GM18951 (cell line): Measurements from ENCODE around the gene ZFYVE21.

Experiments used
- POLR2A ChIP-seq: IDR thresholded peaks from 4 replicates; pipeline ENCODE4 v1.6.1; 2011; ENCODE audit warnings: mild to moderate bottlenecking; ENCODE audit not compliant: insufficient read length, insufficient read depth; ENCODE audit errors: extremely low read depth
- in situ Hi-C: fragments of 300-500 bp; cut with MboI; formaldehyde crosslinking; loops from one replicate; pipeline ENCODE4 v1.12.0; 2022; ENCODE audit warnings: low sequenced_read_pairs, mixed read lengths, inconsistent platforms; ENCODE audit not compliant: unreplicated experiment

The ZFYVE21 gene

DNA sequence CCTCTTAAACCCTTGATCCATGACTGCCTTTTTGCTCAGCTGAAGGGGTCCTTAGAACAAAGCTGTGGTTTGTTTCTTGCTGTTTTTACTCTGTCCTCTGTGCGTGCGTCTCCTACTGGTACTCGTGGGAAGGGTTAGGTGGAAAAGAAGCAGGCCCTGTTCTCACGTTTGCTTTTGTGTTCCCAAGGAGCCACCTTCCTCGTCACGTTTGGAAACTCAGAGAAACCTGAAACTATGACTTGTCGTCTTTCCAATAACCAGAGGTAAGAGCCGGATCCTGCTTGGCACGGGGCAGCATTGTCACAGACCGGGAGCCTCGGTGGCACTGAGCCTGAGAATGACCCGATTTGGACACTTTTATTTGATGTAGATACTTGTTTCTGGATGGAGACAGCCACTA lies 13.1 kb downstream of the ZFYVE21 start:
- TF ChIP-seq POLR2A, result no peak
- in situ Hi-C loops, result no loop called here

DNA sequence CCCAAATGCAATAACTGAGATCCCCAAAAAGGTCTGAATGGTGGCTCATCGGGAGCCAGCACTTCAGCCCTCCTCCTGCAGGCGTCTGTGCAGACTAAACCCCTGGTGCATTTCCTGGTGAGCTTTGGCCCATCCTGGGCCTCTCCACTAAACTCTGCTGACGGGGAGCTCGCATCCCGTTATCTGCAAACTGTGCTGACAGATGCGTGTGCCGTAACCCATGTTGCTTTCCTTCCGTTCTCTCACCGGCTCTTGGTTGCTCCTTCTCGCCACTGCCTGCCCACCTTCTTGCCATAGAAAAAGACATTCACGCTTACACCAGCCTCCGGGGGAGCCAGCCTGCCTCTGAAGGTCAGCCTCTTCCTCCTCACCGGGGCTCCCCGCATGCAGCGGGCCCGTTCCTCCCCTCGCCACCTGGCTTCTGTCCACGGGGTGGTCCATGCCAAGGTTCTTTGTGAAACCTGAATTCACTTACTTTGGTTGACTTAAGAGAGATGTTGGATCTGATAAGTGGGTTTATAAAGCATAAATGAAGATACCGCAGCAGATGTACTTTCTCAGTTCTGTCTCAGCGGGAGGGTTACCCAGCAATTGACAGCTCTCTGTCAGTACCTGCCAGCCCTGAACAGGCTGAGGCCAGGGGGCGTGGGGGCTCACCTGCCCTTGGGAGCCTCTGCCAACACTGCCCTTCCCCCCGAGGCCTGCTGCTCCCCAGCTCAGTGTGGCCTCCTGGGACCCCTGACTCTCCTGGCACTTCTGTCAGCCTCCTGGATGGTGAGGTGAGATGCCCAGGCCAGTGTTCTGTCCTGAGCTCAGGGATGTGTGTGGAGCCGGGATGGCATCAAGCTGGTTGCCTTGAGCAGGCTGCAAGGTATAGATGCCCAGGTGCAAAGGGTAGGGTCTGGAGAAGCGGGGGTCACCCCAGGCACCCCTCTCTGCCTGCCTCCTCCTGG lies 14.2 kb downstream of the ZFYVE21 start:
- TF ChIP-seq POLR2A, result no peak
- in situ Hi-C loops, result no loop called here

DNA sequence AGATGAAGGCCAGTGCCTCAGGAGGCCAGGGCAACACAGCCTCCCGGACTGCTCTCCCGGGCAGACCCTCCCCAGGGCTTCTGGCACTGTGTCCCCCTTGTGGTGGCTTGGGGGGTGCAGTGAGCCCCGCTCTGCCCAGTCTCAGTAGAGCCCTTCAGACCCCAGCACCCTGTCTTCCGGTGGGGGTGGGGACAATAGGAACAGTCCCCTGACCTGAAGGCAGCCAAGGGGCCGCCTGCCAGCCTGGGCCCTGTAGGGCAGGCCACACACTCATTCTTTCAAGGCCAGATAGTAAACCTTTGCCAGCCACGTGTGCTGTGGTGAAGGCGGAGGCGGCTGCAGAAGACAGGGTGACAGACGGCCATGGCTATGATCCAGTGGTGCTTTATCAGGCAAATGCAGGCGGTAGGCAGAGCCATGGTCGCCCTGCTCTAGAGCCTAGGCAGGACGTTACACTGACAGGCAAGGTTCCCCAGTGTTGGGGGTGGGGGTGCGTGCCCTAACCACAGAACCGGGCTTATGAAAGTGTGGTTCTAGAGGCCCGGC lies 15.0 kb downstream of the ZFYVE21 start:
- in situ Hi-C loops, result no loop called here

DNA sequence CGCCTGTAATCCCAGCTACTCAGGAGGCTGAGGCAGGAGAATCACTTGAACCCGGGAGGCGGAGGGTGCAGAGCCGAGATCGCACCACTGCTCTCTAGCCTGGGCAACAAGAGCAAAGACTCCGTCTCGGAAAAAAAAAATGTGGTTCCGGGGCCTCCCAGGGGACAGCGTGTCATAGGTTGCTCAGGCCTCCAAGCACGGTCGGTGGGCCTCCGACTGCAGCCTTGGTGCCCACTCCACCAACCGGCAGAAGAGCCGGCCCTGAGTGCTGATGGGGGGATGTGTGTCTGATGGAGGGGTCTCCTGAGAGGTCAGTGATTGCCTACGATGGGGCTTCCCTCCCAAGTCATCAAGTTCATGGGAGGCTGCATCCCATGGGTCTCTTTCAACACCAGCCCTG lies 15.9 kb downstream of the ZFYVE21 start:
- in situ Hi-C loops, result no loop called here
- TF ChIP-seq POLR2A, result no peak

More for the DNA sequence above, 15.0 kb downstream of the ZFYVE21 start:
- no peak for TF ChIP-seq POLR2A

DNA sequence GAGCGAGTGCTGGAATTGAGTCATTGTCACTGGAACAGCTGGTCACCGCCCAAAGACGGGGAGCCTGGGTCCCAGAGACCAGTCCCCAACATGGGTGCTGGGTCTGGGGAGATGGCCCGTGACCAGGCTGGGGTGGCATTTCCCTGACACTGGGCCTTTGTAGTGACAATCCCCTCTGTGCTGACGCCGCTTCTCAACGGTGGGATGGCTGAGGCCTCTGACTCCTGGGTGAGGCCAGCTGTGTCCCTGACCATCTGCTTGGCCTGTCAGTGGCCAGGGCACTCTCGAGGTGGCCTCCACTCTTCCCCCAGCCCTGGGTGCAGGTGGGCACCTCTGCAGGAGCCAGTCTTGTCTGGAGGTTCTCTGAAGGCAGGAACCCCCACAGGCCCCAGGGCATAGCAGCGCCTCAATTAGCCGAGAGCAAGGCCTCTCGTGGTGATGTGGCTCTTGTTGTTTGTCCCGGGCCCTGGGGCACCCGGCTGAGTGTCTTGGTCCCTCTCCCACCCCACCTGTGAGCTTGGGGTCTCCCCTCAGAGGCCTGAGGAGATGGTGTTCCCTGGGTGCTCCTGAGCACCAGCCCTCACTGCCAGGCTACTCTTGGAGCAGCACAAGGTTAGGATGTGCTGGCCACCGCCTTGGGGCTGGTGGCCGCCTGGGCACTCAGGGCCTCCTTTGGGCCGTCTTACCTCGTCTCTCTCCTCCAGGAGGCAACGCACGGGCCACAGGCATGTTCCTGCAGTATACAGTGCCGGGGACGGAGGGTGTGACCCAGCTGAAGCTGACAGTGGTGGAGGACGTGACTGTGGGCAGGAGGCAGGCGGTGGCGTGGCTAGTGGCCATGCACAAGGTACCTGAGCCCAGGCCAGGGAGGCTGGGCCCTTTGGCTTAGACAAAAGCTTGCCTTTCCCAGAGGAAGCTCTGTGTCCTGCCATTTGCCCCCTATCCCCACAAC lies 16.6 kb downstream of the ZFYVE21 start:
- no peak for TF ChIP-seq POLR2A
- in situ Hi-C loops, result no loop called here

DNA sequence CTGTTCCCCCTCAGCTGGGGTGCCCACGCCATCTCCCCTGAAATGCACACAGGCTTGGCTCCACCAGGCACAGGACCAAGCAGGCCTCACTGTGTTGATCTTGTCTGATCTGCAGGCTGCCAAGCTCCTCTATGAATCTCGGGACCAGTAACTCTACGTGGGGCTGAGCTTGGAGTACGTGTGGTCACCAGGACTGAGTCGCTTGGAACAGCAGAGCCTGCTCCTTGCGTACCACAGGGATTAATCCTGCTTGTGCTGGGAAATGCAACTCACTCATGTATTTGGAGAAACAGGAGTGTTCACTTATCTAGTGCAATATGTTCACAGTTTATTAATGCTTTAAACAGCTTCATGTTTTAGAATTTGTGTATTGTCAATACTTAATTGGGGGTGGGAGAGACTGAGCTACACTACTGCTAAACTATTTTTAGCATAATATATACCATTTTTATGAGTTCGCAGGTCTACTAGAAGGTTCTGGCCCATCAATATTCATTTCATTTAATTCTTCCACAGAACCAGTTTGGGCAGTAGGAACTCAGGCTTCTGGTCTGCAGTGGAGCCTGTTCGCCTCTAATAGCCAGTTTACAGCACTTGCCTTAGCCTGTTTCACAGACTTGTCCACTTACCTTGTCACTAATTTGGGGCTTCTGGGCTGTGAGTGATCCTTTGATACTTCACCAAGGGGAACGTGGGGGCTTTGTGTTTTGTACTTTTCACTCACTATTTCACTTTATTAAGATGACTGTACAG lies 17.4 kb downstream of the ZFYVE21 start:
- no peak for TF ChIP-seq POLR2A
- in situ Hi-C loops, result no loop called here

DNA sequence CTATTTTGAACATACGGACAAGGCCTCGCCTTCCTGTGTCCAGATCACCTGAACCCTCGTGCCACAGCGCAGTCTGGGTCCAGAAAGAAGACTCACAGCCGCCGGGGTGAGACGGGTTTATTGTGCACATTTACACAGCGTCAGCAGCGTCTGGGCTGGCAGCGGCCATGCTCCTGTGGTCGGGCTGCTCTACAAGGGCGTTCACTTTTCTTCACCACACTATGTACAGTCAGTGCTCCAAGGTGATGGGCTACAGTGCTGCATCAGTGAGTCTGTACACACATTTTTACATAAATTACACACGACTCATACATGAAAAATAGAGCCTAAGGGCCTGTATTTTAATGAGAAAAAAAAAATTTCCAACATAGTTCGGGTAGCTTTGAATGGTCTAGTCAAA lies 18.0 kb downstream of the ZFYVE21 start:
- in situ Hi-C loops, result no loop called here
- no peak for TF ChIP-seq POLR2A

DNA sequence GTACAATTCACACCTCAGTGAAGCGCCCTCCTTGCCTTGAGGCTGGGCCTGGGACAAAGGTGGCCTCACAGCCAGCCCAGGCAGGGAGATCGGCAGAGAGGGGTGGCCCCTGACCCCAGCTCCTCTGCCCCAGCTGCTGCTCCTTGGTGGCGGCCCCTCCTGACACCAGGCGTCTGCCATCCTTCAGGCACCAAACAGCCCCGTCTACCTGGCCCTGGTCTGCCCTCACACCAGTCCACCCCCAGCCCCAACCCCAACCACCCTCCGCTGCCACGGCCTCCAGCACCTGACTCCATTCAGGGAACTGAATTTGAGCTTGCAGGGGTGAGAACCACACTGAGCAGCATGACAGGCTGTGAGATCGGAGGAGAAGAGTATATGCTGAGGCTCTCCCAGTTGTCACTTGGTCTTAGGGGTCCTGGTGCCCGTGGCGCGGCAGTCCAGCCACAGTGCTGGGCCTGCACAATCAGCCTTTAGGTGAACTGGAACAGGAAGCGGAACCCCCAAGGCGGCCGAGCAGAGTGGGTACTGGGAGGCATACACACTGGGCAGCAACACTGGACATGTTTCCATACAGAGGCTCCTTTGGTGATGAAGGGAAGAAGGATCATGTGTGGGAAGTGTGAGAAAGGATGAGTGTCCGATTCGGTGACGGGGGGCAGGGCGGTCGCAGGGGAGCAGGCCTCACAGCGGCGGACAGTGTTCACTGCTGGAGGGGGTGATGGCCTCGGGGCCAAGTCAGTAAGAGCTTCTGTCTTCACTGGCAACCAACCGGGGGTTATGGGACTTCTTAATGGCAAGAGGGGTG lies 18.7 kb downstream of the ZFYVE21 start:
- in situ Hi-C loops, result no loop called here

DNA sequence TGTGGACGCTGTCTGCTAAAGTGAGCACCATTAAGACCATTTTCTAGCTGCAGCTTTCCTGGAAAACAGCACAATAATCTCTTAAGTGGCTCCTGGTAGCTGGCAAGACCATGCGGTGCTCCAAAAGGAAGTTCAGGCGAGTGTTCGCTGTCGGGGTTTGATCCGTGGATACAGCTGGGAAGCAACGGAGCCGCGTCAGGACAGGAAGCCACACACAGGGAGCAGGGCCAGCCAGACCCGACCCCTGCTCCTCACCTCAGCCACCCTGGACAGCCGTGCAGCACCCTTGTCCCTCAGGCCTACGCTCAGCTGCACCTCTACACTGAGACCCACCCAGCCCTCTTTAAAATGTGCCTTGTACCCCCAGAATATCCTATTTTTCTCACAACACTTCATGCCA lies 19.4 kb downstream of the ZFYVE21 start:
- in situ Hi-C loops, result no loop called here
- no peak for TF ChIP-seq POLR2A

More for the DNA sequence above, 18.7 kb downstream of the ZFYVE21 start:
- no peak for TF ChIP-seq POLR2A

DNA sequence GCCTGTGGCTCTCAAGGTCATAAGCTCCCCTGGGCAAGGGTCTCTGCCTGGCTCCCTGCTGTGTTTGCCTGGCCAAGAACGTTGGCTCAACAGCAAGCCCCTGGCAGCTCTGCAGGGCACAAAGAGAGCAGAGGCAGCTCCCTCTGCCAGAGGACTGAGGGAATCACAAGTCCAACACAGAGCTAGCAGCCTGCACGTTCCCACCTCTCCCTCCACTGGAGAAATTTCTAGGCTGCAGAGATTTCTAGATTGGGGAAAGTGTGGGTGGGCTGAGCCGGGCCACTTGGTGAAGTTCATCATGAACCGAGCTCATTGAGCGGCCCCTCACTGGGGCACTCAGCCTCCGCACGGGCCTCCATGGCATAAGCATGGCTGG lies 19.8 kb downstream of the ZFYVE21 start:
- TF ChIP-seq POLR2A, result no peak
- in situ Hi-C loops, result no loop called here

DNA sequence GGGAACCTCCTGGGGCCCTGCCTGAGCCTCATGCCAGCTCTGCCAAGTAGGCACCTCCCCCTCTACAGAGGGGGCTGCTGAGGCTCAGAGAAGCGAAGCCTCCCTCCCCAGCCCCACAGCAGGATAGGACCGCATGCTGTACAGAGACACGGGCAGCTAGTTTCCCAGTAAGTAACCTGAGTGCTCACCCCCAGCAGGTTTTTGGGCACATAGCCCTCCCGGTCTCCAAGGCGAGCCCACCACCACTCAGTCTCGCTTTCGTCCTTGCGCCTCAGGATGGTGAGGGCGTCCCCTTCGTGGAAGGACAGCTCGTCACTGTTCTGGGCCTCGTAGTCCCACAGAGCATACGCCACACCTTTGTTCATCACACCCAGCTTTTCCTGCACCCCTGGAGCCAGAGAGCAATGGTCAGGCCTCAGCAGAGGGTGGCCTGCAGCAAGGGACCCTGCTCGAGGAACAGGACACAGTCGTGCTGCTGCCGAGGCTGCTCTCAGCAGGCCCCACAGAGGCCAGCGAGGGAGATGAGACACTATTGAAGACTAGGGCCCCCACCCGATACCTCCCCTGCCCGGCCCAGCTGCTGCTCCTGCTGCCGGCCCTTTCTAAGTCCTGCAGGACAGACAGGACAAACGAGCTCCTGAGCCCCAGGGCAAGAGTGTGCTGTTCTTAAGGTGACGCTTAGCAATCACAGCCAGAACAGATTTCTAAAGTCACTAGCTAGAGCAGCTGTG lies 20.4 kb downstream of the ZFYVE21 start:
- in situ Hi-C loops, result no loop called here
- no peak for TF ChIP-seq POLR2A
